Cerebellar cortex (tissue), 1 donor: ENCODE results near the gene BTBD9.

Experiments
- DNase-seq: peaks from one replicate; pipeline ENCODE4 v3.0.0-alpha.2; 2015; ENCODE audit warnings: low spot score

Gene BTBD9

DNA sequence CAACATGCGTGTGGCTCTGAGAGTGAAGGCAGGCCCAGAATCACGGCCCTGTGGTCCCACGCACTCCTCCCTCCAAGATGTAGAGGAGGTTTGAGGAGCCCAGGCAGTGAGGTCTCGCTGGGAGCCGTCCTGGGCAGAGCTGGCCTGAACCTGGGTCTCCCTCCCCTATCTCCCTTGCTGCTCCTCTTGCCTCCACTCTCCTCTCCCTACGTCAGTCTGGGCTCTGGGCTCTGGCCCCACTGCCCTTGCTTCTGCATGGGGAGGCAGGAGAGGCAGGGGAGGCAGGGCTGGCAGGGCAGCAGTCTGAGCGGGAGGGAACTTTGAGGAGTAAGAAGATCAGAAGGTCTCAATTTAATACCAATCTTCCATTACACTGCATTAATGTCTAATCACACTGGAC, 445.1 kb downstream of the BTBD9 start:
- DNase-seq, result no peak

DNA sequence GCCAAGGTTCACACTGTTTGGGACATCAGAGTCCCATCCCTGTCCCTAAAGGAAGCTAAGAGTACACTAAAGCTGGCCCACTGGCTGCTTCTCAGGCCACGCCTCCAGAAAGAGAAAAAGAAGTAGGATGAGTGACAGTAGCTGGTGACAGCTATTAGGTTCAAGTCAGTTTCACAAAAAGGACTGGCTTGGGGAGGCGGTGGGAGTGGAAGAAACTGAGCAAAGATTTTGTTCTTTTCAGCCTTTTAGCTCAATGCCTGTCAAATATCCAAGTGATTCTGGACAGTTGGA, 445.5 kb downstream of the BTBD9 start:
- no peak for DNase-seq

DNA sequence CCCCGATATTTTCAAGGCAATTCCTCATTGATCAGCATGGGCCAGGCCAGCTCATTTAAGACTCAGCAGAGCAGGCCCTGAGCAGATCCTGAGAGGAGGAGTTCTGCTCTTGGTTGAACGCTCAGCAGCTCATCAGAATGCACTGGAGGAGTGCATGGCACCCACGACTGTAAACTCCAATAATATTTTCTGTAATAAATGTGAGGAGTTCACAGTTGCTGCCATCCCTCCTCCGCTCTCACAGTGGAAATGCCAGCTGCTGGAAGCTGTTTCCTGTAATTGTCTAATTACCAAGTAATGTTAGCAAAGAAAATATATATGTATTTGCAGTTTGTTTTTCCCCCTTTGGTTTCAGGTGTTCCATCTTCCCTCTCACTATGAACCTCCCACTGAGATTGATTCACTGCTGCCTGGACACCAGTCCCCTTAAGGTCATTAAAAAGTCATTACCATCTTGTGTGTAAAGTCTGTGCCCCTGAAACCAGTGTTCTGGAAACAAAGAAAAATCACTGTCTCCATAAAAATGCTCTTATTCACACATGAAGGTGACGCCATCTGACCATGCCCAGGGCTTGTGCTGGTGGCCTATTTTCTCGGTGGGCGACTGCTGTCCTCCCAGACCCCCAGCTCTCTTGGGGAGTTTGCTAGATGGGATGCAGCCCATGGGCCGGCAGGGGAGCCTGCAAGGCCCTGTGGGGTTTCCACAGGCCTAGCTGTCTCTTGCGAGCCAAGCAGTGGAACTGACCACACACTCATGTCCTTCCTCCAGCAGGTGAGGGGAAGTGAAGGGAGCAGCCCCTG, 446.0 kb downstream of the BTBD9 start:
- DNase-seq, result no peak

DNA sequence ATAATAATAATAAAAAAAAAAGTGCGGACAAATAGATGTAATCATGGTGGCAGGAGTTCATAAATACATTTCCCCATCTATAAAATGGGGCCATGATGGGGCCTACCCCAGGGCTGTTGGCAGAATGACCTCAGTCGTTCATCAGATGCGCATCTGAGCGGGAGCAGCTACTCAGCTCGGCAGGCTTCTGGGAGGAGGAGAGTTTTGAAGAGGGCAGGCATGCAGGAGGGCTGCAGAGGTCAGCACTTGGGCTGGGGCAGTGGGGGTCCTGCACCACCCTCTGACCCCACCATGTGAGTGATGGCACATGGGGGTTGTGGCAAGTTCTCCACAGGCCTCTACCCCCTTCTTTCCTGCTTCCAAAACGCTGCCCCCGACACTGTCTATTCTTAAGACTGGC, 446.7 kb downstream of the BTBD9 start:
- no peak for DNase-seq

DNA sequence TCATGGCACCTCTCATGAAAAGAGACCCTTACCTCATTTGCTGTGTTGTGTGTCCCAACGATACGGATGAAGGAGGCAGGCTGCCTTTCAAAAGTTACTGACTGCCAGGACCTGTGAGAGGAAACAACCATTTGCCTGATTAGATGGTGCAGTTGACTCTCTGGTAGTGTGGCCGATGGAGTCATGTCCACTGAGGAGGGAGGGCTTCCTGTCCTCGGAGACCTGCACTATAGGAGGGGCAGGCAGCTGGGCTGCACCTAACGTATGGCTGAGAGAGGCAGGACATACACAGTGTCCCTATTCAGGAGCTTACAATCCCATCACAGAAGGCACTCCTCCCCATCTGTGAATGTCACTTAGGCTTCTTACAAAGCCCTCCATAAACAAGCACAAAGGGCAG, 447.2 kb downstream of the BTBD9 start:
- DNase-seq, result no peak

DNA sequence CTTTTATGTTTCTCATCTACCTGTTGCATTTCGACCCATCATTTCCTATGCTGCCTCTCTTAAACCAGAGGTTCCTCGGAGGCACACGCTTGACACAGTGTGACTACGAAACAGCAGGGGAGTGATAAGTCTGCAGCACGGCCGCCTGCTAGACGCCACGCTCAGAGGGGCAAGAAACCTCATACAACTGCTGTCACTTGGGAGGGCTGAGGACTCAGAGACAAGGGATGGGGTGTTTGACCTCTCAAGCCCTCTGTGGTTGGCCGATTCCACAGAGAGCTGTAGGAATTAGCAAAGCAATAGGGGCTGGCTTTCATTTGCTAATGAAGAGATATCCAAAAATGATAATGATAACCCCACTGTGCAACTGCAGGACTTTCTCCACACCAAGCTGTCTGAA, 447.7 kb downstream of the BTBD9 start:
- DNase-seq, result no peak

DNA sequence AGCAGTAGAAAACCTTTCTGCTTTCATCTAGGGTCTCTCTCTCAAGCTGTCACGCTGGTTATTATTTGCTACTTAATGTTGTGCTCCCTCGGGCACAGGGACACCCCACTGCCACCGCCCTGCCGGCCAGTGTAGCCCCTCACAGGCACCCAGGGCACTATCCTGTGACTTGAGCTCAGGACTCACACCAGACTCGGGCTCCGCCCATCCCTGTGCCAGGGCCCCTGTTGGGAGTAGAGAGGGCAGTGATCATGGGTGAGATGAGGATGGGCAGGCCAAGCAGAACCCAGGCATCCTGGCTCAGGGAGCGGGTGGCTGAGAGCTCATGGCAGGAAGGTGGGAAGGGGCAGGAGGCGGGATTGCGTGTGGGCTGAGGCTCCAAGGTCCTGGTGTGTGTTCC, 448.3 kb downstream of the BTBD9 start:
- DNase-seq, result no peak

DNA sequence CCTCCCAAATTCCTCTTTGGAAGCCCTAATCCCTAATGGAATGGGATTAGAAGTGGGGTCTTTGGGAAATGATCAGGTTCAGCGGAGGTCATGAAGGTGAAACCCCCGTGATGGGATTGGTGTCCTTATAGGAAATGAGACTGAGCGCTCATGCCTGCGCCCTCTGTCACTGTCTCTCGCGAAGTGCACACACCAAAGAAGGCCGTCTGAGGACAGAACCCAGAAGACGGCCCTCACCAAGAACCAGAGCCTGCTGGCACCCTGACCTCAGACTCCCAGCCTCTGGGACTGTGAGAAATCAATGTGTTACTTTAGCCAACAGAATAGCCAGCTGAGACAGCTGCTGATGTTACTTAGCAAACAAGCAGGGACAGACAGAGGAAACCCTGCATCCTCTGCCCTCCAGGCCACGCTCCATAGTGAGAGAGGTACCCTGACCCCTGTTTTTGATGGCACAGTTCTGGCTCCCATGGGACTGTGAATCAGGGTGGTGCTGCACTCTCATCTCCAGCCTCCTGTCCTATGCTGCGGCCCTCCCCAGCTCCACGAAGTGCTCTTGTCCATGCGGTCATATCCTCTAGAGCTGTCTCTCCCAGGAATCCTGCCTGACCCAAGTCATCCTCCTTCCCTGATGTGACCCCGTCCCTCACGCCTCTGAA, 450.9 kb downstream of the BTBD9 start:
- no peak for DNase-seq

DNA sequence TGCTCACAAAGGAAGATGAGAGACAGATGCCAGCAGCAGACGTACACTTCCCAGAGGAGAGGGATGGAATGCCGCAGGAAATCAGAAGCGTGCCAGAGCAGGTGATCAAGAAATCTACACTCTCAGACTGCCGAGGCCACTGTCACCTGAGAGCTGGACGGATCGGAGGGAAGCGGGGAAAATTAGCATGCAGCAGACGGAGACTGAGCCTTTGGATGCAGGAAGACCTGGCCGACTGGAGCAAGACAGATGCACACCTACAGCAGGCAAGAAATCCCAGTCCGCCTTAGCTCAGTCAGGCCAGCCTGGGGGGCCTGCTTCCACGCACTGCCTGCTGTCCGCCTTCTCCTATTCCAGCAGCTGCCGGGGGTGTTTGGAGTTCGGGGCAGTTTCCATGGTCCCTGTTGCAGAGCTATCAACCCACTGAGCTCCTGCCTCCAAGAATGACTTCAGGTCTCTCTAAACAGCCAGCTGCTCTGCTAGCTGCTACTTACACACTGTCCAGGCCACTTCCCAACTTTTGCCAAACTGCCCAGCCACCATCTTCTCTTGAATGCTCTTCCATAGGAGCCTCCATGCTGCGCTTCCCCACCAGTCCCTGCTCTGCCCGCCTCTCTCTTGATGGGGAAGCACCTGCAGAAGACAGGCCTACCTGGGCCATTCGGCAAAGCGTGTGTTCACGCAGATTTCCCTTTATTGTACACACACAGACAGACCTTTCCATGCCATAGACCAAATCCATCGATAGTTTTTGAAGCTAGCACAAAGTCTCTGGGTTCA, 451.7 kb downstream of the BTBD9 start:
- no peak for DNase-seq

DNA sequence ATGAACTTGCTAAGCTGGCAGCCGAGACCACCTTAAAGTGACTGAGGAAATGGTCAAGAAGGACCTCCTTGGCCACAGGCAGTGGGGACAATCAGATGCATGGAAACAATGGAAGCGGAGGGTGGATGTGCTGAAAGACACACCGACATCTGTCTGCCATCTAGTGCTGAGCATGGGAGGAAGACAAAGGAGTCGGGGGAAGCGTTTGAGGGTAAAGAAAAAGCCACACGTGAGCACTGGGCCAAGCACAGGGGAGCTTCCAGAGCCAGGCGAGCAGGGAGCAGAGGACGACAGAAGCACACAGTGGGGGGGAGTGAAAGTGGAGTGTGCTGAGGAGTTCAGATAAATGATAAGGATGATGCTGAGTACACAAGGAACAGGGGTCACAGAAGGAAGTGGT, 452.4 kb downstream of the BTBD9 start:
- peak; percentile 11 for DNase-seq

DNA sequence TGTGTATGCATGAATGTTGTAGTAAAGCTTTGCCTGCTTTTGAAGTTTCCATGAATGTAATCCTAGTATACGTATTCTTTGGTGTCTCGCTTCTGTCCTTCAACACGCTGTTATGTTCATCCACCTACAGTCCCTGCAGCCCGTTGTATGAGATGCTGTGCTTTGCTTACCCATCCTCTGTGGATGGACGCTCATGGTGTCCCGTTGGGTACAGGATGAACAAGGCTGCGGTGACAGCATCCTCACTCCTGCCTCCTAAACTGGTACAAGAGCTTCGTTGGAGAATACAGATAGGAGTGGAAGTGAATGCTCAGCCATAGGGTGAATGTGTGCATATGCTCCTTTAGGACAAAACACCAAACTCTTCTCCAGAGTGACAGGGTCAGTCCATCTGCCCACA, 454.0 kb downstream of the BTBD9 start:
- DNase-seq, result no peak

DNA sequence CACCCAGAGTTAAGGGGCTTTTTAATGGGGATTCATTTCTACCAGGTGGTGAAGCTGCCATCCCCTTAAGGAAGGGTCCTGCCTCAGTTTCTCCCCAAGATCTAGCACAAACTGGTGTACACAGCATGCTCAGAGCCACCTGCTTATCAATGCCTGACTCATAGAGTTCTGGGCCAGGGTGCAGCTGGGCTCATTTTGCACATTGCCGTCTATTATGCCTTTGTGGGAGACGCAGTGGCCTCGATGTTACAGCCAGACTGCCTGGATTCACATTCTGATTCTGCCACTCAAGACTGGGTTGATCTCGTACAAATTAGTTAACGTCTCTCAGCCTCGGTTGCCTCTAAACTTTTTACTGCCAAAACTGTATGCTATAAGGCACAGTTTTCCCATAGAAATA, 454.5 kb downstream of the BTBD9 start:
- DNase-seq, result no peak

DNA sequence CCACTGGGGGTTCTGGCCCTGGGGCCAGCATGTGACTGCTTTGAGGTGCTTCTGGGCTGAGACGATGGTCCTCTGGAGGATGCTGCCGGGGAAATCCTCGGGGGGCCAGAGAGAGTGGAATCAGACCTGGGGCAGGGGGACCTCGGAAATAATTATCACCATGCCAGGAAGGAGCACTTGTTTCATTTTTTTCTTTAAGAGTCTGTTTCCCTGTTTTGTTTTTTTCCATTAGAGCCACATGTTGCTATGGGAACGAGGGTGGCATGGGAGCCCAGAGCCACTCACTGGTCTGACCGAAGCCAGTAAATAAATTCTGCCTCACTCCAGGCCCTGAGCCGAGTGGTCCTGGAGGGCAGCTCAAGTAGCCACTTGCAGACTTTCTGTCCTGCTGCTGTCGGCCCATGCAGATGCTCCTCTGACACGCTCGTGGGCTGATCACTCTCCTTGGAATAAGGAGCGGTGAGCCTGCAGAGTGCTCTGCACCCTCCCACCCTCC, 455.1 kb downstream of the BTBD9 start:
- DNase-seq, result peak; percentile 17

DNA sequence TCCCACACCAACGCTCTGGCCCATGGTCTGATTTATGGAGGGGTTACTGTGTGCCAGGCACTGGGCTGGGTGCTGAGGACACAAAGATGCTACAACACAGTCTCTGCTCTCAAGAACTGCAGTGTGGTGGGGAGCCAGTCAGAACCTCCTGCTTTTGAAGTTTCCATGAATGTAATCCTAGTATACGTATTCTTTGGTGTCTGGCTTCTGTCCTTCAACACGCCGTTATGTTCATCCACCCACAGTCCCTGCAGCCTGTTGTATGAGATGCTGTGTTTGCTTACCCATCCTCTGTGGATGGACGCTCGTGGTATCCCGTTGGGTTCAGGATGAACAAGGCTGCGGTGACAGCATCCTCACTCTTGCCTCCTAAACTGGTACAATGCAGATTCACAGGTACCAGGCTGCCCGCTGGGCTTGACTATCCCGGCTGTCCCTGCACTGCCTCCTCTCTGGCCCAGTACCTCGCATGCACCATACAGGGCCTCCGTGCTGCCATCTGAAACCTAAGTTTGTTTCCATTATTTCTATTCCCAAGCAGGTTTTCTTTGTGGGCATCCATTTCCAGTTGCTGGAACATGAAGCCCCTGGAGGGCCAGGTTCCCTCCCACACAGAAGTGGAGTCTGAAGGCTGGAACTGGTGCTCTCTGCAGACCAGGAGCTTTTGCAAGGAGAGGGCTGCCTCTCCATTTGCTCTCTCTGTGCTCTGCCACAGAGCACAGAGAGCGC, 455.7 kb downstream of the BTBD9 start:
- DNase-seq, result no peak

DNA sequence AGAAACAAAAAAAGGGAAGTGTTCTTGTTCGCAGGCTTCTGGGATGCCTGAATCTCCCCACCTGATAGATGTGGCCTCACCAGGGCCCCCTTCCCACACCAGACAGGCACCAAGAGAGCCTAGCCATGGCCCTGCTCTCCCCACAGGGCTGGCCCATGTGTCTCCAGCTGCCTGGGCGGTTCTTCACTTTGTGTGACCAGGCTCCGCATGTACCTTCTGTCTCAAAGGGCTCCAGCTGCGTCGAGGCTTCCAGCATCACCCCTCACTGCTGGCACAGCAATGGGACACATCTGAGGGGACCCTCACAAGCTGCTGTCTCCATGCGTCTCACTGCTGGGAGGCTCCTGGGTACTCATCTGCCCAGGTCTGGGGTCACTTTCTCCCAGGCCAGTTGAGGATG, 457.3 kb downstream of the BTBD9 start:
- no peak for DNase-seq

DNA sequence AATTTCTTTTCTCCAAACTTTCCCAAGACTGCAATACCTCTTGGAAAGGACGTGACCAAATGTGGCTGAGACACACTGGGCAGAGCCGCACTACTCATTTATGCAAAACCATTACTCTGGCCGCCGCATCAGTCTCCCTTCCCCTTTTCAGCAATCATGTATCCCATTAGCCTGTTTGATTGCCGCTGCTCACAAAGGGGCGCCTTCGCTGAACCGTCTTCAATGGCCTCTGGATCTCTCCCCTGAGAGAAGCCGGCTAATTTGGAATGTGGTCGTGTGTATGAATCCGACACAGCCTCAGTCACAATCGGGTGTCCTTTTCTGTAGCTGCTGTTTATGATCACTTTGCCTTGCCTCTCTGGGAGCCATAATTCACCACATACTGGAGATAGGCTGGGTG, 459.1 kb downstream of the BTBD9 start:
- DNase-seq, result no peak

DNA sequence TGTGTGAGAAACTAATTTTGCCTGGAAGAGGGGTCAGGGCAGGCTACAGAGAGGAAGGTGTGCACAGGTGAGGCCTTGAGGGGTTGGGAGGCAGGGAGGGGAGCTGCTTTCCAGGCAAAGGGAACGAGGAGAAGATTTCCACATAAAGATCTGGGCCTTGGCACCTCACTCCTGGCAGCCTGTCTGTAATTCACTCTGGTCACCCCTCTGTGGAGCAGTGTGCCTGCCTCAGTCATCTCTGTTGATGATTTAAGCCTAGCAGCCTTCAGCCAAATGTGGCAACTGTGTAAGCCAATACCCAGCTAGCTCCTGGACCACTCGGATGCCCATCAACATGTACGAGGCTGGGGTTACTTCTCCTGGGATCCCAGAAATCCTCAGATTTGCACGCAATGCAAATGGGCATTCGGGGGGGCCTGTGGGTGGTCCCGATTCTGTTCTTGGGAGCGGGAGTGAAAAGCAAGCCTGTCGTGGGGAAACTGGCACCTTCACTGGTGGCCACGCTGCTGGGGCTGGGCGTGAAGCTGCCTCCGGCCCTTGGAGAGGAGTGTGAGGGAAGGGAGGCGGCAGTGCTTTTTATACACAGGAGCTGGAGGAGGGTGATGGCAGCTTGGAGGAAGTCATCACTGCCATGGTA, 459.8 kb downstream of the BTBD9 start:
- DNase-seq, result no peak

DNA sequence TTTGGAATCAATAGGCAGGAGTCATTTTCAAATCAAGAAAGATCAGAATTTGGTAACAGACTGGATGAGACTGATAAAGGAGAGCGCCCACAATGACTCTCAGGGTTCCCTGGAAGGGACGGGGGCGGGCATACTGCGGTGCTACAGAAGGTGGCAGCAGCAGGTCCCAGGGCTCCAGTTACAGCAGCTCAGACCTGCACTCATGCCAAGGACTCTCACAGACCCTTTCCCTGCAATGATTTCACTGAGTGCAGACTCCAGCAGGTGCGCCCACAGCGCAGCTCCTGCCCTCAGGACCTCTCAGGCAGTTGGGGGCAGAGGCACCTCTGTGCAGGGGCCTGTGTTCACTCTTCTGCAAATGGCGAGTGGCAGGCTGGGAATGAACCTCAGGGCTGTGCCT, 460.4 kb downstream of the BTBD9 start:
- DNase-seq, result no peak

DNA sequence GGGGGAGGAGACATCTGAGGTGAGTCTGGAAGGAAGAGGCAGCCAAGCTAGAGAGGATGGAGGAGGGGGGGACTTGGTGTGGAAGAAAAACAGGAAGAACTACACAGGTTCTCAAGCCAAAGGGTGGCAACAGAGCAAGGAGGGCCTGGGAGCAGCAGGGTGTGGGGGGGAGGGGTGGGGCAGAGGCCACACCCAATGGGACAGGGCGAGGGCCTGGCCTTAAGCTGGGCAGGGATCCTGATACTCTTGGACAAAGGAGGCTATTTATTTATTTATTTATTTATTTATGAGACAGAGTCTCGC, 461.2 kb downstream of the BTBD9 start:
- no peak for DNase-seq

DNA sequence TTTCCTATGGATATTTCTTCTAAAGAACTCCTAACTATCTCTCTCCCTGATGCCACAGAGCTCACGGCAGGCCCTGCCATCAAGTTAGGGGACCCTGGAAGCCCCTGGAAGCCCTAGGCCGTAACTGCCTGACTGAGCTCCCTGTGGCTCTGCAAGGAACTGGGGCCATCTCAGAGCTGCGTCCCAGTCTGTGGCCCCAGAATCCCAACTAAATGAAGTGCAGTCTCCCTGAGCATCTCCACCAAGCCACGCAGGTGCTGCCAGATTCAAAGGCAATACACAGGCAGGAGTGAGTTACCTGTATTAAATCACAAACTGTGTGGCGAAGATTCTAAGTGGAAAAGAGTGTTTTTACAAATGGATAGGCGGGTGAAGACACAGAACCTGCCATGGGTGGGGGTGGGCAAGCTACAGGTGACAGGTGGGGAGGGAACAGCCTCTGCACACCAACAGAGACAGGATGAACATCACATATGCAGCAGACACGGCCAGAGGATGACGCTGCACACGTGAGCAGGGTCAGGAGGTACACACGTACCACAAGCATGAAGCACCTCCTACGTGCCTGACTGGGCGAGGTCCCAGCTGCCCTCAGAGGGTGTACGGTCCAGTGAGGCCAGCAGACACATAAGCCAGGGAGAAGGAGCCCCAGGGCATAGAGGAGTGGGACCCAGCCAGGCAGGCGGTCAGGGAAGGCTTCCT, 461.7 kb downstream of the BTBD9 start:
- DNase-seq, result no peak
